CD4-positive, alpha-beta T cell (primary cell): Measurements from ENCODE around the gene NTM. TPM values are rescaled to one million over a fixed set of nuclear protein-coding genes. Genes with fewer than 3 reads are reported as not detected.

ENCODE experiments used
- ATAC-seq: fragments of 200-7000 bp; cut with Tn5 transposase; one replicate; pipeline ENCODE4 v1.10.0; 2022; ENCODE audit warnings: mild to moderate bottlenecking; ENCODE audit not compliant: poor library complexity
- CTCF ChIA-PET: fragments of 350-600 bp; sonication (Branson Sonifier 250); formaldehyde crosslinking; loops from one replicate; lab custom pipeline; 2021; ENCODE audit warnings: antibody characterized with exemption, inconsistent platforms; lab: Charles Lee
- POLR2A ChIA-PET: fragments of 350-600 bp; sonication (Branson Sonifier 250); formaldehyde crosslinking; loops from one replicate; lab custom pipeline; 2021; ENCODE audit warnings: antibody characterized with exemption, inconsistent platforms; lab: Charles Lee
- DNase-seq, 14 experiments: peaks; one replicate each; pipeline ENCODE4 v3.0.0-alpha.2; 2013 to 2020; ENCODE audit warnings: mixed read lengths in 2 of 14
- H3K27ac ChIP-seq, 2 donors: one replicate each; pipeline versions ENCODE4 v1.5.1 to v1.7.0; 2013; ENCODE audit warnings: low read length in 2 of 2, low read depth in 1 of 2, mild to moderate bottlenecking in 1 of 2
- H3K27me3 ChIP-seq, 2 experiments: 1 replicate in 1 of 2; 2 replicates in 1 of 2; pipeline versions ENCODE4 v1.6.1 to v1.7.0; 2013; ENCODE audit warnings: low read length in 2 of 2, control low read depth in 1 of 2, mild to moderate bottlenecking in 1 of 2, moderate library complexity in 1 of 2; ENCODE audit not compliant: insufficient read depth in 2 of 2, control insufficient read depth in 1 of 2
- H3K36me3 ChIP-seq: one replicate; pipeline ENCODE4 v1.6.1; 2013; ENCODE audit warnings: low read length, control low read depth; ENCODE audit not compliant: insufficient read depth
- H3K4me1 ChIP-seq: one replicate; pipeline ENCODE4 v1.6.1; 2013; ENCODE audit warnings: low read length, control low read depth; ENCODE audit not compliant: insufficient read depth
- H3K4me3 ChIP-seq: one replicate; pipeline ENCODE4 v1.5.1; 2013; ENCODE audit warnings: mild to moderate bottlenecking, low read length, moderate library complexity
- H3K9me3 ChIP-seq, 2 experiments: 1 replicate in 1 of 2; 2 replicates in 1 of 2; pipeline versions ENCODE4 v1.6.1 to v1.7.0; 2013; ENCODE audit warnings: low read length in 2 of 2, mild to moderate bottlenecking in 2 of 2, control low read depth in 1 of 2, moderate library complexity in 1 of 2; ENCODE audit not compliant: control insufficient read depth in 1 of 2, insufficient read depth in 1 of 2
- H3K27ac Mint-ChIP-seq: one replicate; pipeline ENCODE4 v1.8.0; 2020; ENCODE audit warnings: mixed read lengths
- H3K27me3 Mint-ChIP-seq: one replicate; pipeline ENCODE4 v1.8.0; 2021; ENCODE audit warnings: mixed read lengths
- H3K36me3 Mint-ChIP-seq: one replicate; pipeline ENCODE4 v1.8.0; 2021; ENCODE audit warnings: low read depth, mixed read lengths
- H3K4me1 Mint-ChIP-seq: one replicate; pipeline ENCODE4 v1.8.0; 2021; ENCODE audit warnings: low read depth, mixed read lengths
- H3K4me3 Mint-ChIP-seq: one replicate; pipeline ENCODE4 v1.8.0; 2020; ENCODE audit warnings: mild to moderate bottlenecking, mixed read lengths
- H3K9me3 Mint-ChIP-seq: one replicate; pipeline ENCODE4 v1.8.0; 2020; ENCODE audit warnings: mixed read lengths
- intact Hi-C, 2 experiments: fragments of 100-400 bp; cut with DNase I in 1 of 2; cut with micrococcal nuclease in 1 of 2; formaldehyde crosslinking; loops; one replicate each; pipeline versions ENCODE4 v1.15.1 to v1.9.0; 2023 to 2025; cut with DNase I, micrococcal nuclease
- total RNA-seq, 174 experiments: library from RNA in 2 of 174; stranded (reverse) in 2 of 174; gene quantifications; one replicate each; pipeline ENCODE4 v1.2.3 and lab custom pipeline; 2021 to 2026
- TF ChIP-seq, protein P1 (sequence below): fragments of 200-600 bp; IDR thresholded peaks from one replicate; pipeline ENCODE4 v1.8.0; 2022; ENCODE audit warnings: antibody characterized with exemption, mild to moderate bottlenecking

Gene NTM
- total RNA-seq, 2 experiments from 2014 or later: not detected

DNA sequence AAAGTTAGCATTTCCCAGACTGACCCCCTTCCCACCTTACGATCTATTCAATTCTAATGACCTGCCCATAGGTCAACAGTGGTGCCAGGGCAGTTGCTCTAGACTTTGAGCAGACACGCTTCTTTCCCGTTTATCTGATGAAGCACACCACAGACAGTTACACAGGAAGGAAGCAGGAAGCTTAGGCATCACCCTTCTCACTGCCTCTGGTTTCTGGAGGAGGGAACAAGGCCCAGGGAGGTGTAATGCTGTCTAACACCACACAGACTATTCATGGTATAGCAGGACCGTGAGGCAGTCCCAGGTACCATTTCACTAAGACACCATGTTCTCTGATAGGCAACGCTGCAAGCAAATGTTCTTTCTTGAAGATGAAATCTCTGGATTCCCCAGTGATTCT is 279.4 kb downstream of the NTM start:
- no peak for ATAC-seq

DNA sequence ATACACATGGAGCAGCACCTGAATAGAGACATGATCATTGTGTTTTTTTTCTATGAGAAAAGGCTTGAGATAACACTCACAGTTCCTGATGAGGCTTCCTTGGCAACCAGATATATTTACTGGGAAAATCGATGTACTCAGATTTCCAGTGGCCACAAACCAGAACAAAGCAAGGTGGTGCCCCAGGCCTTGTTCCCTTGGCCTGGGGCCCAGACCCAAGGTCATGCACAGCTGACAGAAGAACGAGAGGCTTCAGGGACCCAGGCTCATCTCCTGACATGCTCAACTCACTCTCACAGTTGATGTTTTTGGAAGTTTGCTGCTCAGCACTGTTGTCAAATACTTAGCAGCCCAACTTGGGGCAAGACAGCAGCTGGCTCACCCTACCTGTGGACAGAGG is 281.8 kb downstream of the NTM start:
- Mint-ChIP-seq H3K9me3 (no peaks in the 10 kb centered on the region), H3K27me3 (no peaks in the 10 kb centered on the region), H3K4me1 (no peaks in the 10 kb centered on the region), H3K27ac (no peak overlapping the region), H3K36me3 (no peaks in the 10 kb centered on the region), H3K4me3 (no peak overlapping the region)
- CTCF ChIA-PET: no interaction called here
- no peak for DNase-seq
- intact Hi-C loops: no loop called here
- no peak for ATAC-seq
- Histone ChIP-seq H3K27ac (no peak overlapping the region), H3K27me3 (no peaks in the 10 kb centered on the region), H3K4me1 (no peaks in the 10 kb centered on the region), H3K9me3 (peaks cover 0 to 13% of the 10 kb centered on the region in 2 experiments), H3K36me3 (no peaks in the 10 kb centered on the region), H3K4me3 (no peak overlapping the region)
- TF ChIP-seq, protein P1, sequence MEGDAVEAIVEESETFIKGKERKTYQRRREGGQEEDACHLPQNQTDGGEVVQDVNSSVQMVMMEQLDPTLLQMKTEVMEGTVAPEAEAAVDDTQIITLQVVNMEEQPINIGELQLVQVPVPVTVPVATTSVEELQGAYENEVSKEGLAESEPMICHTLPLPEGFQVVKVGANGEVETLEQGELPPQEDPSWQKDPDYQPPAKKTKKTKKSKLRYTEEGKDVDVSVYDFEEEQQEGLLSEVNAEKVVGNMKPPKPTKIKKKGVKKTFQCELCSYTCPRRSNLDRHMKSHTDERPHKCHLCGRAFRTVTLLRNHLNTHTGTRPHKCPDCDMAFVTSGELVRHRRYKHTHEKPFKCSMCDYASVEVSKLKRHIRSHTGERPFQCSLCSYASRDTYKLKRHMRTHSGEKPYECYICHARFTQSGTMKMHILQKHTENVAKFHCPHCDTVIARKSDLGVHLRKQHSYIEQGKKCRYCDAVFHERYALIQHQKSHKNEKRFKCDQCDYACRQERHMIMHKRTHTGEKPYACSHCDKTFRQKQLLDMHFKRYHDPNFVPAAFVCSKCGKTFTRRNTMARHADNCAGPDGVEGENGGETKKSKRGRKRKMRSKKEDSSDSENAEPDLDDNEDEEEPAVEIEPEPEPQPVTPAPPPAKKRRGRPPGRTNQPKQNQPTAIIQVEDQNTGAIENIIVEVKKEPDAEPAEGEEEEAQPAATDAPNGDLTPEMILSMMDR: no peak
- POLR2A ChIA-PET: interaction anchor here (0.5 kb wide), 1 partner anchor 13 kb away, joined by 4 read pairs; no protein-coding TSS in a partner anchor

More for the DNA sequence above, 279.4 kb downstream of the NTM start:
- peaks cover 0 to 6% of the 10 kb centered on the region in 2 experiments for H3K9me3 ChIP-seq
- H3K4me3 ChIP-seq: no peak overlapping the region
- no peak overlapping the region for H3K27ac ChIP-seq
- Mint-ChIP-seq H3K27ac (no peak overlapping the region), H3K27me3 (no peaks in the 10 kb centered on the region), H3K36me3 (no peaks in the 10 kb centered on the region), H3K9me3 (no peaks in the 10 kb centered on the region), H3K4me1 (no peaks in the 10 kb centered on the region), H3K4me3 (no peak overlapping the region)
- TF ChIP-seq, protein P1: no peak
- no peaks in the 10 kb centered on the region for H3K27me3 ChIP-seq
- no peaks in the 10 kb centered on the region for H3K36me3 ChIP-seq
- POLR2A ChIA-PET: no interaction called here
- no peak for DNase-seq
- no peaks in the 10 kb centered on the region for H3K4me1 ChIP-seq
- intact Hi-C loops: no loop called here
- CTCF ChIA-PET: no interaction called here

DNA sequence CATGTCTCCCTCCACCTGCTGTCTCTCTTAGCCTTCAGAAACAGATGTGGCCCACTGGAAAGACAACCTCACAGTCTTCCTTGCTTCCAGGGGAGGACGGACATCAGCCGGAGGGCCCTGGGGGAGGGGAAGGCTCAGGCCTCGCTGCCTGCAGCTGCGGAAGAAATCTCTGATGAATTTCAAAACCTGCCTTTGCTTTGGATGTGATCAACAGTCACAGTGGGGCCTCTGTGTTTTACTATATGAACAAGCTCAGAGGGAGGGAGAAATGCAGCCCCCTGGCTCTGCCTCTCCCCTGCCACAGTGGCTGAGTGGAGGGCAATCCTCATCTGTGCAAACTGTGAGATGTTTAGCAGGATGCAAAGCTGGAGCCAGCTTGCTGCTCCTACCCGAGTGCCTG is 282.8 kb downstream of the NTM start:
- Mint-ChIP-seq H3K36me3 (no peaks in the 10 kb centered on the region), H3K9me3 (no peaks in the 10 kb centered on the region), H3K4me3 (no peak overlapping the region), H3K27ac (no peak overlapping the region), H3K27me3 (no peaks in the 10 kb centered on the region), H3K4me1 (no peaks in the 10 kb centered on the region)
- H3K4me3 ChIP-seq: no peak overlapping the region
- no peaks in the 10 kb centered on the region for H3K27me3 ChIP-seq
- TF ChIP-seq, protein P1: no peak
- ATAC-seq (no peak), DNase-seq (no peak)
- ChIA-PET CTCF (no interaction called here), POLR2A (no interaction called here)
- peaks cover 0 to 13% of the 10 kb centered on the region in 2 experiments for H3K9me3 ChIP-seq
- no peaks in the 10 kb centered on the region for H3K36me3 ChIP-seq
- H3K4me1 ChIP-seq: no peaks in the 10 kb centered on the region
- H3K27ac ChIP-seq: no peak overlapping the region
- intact Hi-C loops: no loop called here
